ENCODE results near the gene KBTBD7. TPM values are rescaled to one million over a fixed set of nuclear protein-coding genes. Genes with fewer than 3 reads are reported as not detected.

KBTBD7 gene
- total RNA-seq, 2 donors from 2014 or later: 10.5 to 13.2 TPM

- Histone ChIP-seq H3K27ac (no peak overlapping the region), H3K36me3 (no peaks in the 10 kb centered on the region), H3K9me3 (no peaks in the 10 kb centered on the region), H3K27me3 (replicated peaks; ENCODE audit: insufficient read depth) (no peaks in the 10 kb centered on the region), H3K4me1 (replicated peaks) (no peaks in the 10 kb centered on the region), H3K4me3 (no peak overlapping the region)
- intact Hi-C loops (cut with DNase I): no loop called here
- 60% methylated on average over 4 of the region's 4 CpGs for WGBS
- no peak for TF ChIP-seq CTCF (IDR thresholded peaks at IDR 0.05)
- TF ChIP-seq POLR2A (IDR thresholded peaks at IDR 0.05): no peak
- no peak for TF ChIP-seq POLR2AphosphoS5 (IDR thresholded peaks at IDR 0.05)
- no peak for DNase-seq (ENCODE audit: low spot score)
These were observed 49.0 kb downstream of the KBTBD7 start for GRCh38 chr13:41145136-41145908.

GRCh38 chr13:41144576-41144975, 49.8 kb downstream of the KBTBD7 start:
- TF ChIP-seq POLR2A (IDR thresholded peaks at IDR 0.05) (no peak), CTCF (IDR thresholded peaks at IDR 0.05) (no peak), POLR2AphosphoS5 (IDR thresholded peaks at IDR 0.05) (no peak)
- H3K4me3 ChIP-seq: no peak overlapping the region
- no peaks in the 10 kb centered on the region for H3K36me3 ChIP-seq
- no peak overlapping the region for H3K27ac ChIP-seq
- no peaks in the 10 kb centered on the region for H3K4me1 ChIP-seq (replicated peaks)
- no peaks in the 10 kb centered on the region for H3K9me3 ChIP-seq
- no peaks in the 10 kb centered on the region for H3K27me3 ChIP-seq (replicated peaks; ENCODE audit: insufficient read depth)
- no peak for DNase-seq (ENCODE audit: low spot score)
- 79% methylated on average over 2 of the region's 2 CpGs for WGBS
- intact Hi-C loops (cut with DNase I): no loop called here

Other genes starting within 250 kb of the KBTBD7 start
- 100 to 1,000 TPM; 108 to 123 TPM for gene ELF1, start 175.3 kb downstream of the KBTBD7 start, total RNA-seq
- gene WBP4, start 133.1 kb downstream of the KBTBD7 start, total RNA-seq: 10 to 100 TPM; 13.3 to 14.1 TPM
- gene KBTBD6, start 61.8 kb downstream of the KBTBD7 start, total RNA-seq: 10 to 100 TPM; 10.2 to 10.6 TPM
- gene MTRF1, start 69.0 kb upstream of the KBTBD7 start, total RNA-seq: 10 to 100 TPM; 10.8 to 22.2 TPM
- gene NAA16, start 116.7 kb upstream of the KBTBD7 start, total RNA-seq: 10 to 100 TPM; 17.6 to 19.9 TPM